Measurements from ENCODE around the gene SLC22A23.

SLC22A23 gene

GRCh38 chr6:3304500-3305215 lies 152.2 kb downstream of the SLC22A23 start:
- no peak for DNase-seq (ENCODE audit: low read depth in 1 of 2, low spot score in 1 of 2)

DNA sequence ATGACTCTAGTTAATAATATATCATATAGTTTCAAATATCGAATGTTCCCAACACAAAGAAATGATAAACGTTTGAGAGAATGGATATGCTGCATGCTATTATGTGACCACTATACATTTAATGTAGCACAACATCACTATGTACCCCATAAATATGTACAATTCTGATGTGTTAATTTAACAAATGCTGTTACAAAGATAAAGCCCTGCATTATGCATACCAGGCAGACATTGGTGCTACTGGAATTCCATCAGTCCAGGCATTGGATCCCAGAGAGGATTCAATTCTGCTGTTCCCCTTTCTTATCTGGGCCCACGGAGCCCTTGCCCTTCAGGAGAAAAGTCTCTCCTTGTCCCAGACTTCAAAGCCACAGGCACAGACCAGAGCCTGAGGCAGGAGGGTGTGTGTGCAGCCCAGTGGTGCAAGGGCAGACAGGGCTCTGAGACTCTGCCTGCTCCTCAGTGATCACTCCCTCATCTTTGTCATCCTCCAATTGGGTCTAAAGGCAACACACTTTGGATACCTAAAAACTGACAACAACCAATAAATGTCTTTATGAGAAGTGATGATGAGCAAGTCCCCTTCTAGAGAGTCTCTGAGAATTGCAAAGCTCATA lies 152.9 kb downstream of the SLC22A23 start:
- DNase-seq (ENCODE audit: low read depth in 1 of 2, low spot score in 1 of 2): no peak

DNA sequence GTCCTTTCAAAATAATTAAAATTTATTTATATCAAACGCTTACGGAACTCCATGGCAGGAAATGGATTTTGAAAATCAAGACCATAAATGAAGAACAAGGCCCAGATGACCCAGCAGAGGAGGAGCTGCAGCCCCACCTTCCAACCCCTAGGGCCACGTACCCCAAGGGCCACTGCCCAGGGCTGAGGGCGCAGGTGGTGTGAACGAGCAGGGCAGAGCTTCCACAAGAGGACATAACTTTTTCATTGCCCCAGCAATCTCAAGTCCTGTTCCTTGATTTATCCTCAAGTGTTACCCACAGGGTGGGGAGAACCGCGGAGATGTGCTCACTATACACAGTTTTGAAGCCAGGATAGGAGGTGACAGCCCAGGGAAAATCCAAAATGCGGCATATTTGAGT lies 155.3 kb downstream of the SLC22A23 start:
- DNase-seq (ENCODE audit: low read depth in 1 of 2, low spot score in 1 of 2): no peak

GRCh38 chr6:3299221-3299620 lies 157.6 kb downstream of the SLC22A23 start:
- no peak for DNase-seq (ENCODE audit: low read depth in 1 of 2, low spot score in 1 of 2)

GRCh38 chr6:3297909-3298308 lies 158.9 kb downstream of the SLC22A23 start:
- no peak for DNase-seq (ENCODE audit: low read depth in 1 of 2, low spot score in 1 of 2)

DNA sequence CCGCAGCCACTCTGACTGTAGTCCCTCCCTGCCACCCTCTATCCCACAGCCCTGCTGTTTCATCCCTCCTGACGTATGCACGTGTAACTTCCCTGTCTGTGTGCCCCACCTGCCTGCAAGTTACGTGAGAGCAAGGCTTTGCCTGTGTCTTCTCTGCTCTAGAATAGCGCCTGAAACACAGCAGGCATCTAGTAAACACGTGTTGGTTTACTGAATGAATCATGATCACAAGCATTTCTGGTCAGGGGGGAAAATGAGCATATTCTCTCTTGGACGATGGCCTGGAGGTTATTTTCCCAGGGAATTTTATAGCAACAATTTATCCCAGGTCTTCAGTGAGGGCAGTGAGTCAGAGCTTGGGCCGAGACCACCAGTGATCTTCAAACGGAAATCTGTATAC lies 159.8 kb downstream of the SLC22A23 start:
- no peak for DNase-seq (ENCODE audit: low read depth in 1 of 2, low spot score in 1 of 2)

DNA sequence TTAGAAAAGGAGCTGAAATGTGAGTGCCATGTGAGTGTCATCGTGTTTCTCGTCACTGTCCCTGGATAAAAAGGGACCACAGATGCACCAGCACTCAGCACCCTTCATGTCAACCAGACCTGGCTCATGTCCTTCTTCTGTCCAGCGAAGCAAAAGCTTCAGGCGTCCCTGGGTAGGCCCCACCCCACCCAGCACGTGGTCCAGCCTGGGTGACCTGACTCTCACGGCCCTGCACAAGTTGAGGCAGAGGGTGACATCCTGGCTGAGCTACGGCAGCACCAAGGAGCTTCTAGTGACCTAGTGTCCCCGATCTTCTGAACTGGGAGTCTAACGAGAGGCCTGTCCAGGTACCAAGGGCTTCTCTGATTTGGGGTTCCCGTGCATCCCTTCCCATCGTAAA lies 160.3 kb downstream of the SLC22A23 start:
- DNase-seq (ENCODE audit: low read depth in 1 of 2, low spot score in 1 of 2): no peak

DNA sequence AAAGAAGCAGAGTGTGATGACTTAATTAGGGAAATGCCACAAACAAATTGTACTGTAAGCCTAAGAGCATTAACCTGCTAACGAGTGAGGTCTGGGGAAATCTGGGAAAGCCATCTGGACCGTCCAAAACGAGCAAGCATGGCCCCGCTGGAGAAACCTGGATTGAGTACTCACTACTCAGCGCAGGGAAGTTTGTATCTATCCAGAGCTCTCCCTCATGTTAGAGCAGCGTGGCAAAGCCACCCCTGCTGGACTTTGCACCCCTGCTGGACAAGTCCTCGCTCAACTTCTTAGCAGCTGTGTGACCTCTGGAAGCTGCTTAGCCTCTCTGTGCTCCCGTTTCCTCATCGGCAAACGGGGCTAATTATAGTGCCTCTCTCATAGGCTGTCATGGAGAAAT lies 160.8 kb downstream of the SLC22A23 start:
- no peak for DNase-seq (ENCODE audit: low read depth in 1 of 2, low spot score in 1 of 2)

GRCh38 chr6:3294921-3295871 lies 161.7 kb downstream of the SLC22A23 start:
- no peak for DNase-seq (ENCODE audit: low read depth in 1 of 2, low spot score in 1 of 2)

DNA sequence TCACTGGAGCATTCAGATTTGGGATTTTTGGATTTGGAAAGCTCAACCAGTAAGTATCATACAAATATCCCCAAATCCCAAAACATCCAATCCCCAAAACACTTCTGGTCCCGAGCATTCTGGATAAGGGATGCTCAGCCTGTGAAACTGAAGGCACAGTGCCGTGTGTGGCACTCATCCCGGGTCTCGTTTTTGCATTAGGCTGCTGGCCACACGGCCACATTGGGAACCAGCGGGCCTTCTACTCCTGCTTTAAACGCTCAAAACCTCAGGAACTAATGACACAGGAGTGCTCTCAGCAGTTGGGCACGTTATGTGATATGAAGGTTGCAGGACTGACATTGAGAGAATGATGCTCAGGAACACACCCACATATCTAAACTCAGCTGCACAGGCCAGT lies 162.5 kb downstream of the SLC22A23 start:
- no peak for DNase-seq (ENCODE audit: low read depth in 1 of 2, low spot score in 1 of 2)

GRCh38 chr6:3293271-3294155 lies 163.3 kb downstream of the SLC22A23 start:
- DNase-seq (ENCODE audit: low read depth in 1 of 2, low spot score in 1 of 2): no peak

DNA sequence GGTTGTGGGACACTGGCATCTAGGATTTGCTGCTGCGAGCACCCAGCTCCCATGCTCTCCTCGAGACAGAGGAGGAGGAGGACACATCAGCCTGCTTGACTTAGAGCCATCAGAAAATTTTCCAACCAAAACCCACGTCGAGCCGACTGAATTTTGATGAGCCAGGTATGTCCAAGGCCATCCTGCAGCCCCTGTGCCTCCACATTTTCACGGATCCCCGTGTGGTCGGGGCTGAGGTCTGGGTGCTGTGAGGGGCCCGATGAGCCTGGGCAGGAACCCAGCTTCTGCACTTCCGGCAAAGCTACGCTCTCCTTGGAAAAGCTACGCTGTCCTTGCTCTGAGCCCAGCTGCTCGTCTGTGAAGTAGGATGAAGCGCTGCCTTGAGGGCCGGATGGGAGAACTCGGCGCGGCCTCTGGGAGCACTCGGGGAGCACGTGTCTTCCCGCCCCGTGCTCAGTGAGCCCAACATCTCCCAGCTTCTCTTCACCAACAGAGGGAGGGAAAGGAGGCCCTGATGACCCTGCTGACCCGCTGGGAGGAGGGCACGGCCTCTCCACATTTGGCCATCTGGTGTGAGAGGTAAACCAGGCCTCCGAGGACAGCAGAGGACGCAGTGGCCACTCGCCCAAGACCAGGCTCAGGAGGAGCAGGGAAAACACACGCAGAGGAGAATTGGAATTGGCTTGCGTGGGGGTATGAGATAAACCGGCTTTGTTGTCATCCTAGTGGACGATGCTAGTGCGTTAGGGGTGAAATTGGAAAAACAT lies 164.2 kb downstream of the SLC22A23 start:
- no peak for DNase-seq (ENCODE audit: low read depth in 1 of 2, low spot score in 1 of 2)

GRCh38 chr6:3291987-3292386 lies 164.9 kb downstream of the SLC22A23 start:
- DNase-seq (ENCODE audit: low read depth in 1 of 2, low spot score in 1 of 2): no peak

- no peak for DNase-seq (ENCODE audit: low read depth in 1 of 2, low spot score in 1 of 2)
Measured at GRCh38 chr6:3291346-3291745, 165.5 kb downstream of the SLC22A23 start.

GRCh38 chr6:3290931-3291211 lies 166.0 kb downstream of the SLC22A23 start:
- DNase-seq (ENCODE audit: low read depth in 1 of 2, low spot score in 1 of 2): no peak

DNA sequence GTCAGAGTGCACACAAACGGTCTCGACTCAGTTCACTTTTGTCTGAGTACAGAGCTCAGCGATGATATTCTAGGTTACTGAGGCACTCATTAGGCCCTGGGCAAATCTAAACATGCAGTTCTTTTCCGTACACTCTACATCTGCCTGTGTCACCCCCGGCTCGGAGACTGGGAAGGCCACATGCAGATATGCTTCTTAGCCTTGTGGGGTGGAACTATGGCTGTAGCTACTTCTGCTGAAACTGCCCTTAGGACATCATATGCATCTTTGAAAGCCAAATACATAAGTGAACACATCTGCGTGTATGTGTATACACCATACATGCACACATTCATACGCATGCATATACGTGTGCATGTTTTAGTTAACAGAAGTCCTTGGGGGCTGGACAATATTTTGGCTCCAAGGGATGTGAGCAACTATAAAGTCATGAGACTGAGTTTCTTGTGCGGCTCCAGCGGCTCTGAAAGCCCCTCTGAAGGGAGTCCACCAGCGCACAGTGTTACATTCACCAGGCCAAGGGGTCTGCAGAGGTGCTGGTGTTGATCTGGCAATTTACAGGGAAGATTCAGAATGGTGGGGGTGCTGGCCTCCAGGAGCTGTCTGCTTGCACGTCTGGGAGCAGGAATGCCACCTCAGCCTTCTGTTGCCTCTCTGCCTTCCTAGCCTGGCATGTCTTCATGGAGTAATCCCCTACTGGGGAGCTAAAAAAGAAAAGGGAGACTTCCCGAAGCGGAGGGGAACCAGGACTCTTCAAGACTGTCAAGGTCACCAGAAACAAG lies 166.5 kb downstream of the SLC22A23 start:
- DNase-seq (ENCODE audit: low read depth in 1 of 2, low spot score in 1 of 2): no peak

DNA sequence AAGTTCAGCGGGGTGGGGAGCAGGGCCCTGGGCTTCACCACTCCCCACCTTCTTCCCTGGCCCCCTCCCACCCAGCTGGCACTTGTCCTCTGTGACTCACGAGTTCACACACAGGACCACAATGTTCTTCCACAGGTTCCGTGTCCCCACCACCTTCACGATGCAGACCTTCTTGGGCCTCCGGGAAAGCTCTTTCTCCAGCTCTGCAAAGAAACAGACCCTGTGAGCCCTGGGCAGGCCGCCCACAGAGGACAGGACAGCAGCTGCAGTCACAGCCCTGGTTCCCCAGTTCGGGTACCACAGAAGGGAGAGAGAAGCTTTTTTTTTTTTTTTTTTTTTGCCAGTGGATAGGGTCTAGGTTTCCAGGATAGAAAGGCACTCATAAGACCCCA lies 167.2 kb downstream of the SLC22A23 start:
- no peak for DNase-seq (ENCODE audit: low read depth in 1 of 2, low spot score in 1 of 2)

GRCh38 chr6:3288711-3289663 lies 167.9 kb downstream of the SLC22A23 start:
- DNase-seq (ENCODE audit: low read depth in 1 of 2, low spot score in 1 of 2): no peak
